GM12878 (cell line): ENCODE data around the gene CLBA1. TPM values are rescaled to one million over a fixed set of nuclear protein-coding genes. Genes with fewer than 3 reads are reported as not detected.

Experiments used
- ATAC-seq: fragments of 200-7000 bp; cut with Tn5 transposase; 3 replicates; pipeline ENCODE4 v1.9.1; 2020; ENCODE audit warnings: mild to moderate bottlenecking, moderate library complexity
- BruUV-seq: library from RNA; stranded (reverse); fragments of 400-500 nt; replicated peaks from 2 replicates; lab custom pipeline; 2021; lab: Mats Ljungman, UMichigan
- CTCF ChIA-PET: fragments of 300-600 bp; sonication (Branson Sonifier 250); formaldehyde crosslinking; extraction: SDS; loops from one replicate; lab custom pipeline; 2021; ENCODE audit warnings: inconsistent platforms; lab: Yijun Ruan, JAX
- POLR2A ChIA-PET: fragments of 350-600 bp; formaldehyde crosslinking; extraction: SDS; loops from one replicate; lab custom pipeline; 2021; ENCODE audit warnings: inconsistent platforms; lab: Charles Lee
- RAD21 ChIA-PET: fragments of 300-600 bp; sonication (Branson Sonifier 250); formaldehyde crosslinking; loops from one replicate; lab custom pipeline; 2023; ENCODE audit warnings: antibody characterized with exemption; ENCODE audit not compliant: unreplicated experiment; lab: Charles Lee
- SMC1A ChIA-PET: fragments of 300-600 bp; sonication (Branson Sonifier 250); formaldehyde crosslinking; loops from one replicate; lab custom pipeline; 2023; ENCODE audit not compliant: unreplicated experiment, uncharacterized antibody; lab: Charles Lee
- DNase-seq: peaks from one replicate; pipeline ENCODE4 v3.0.0-alpha.2; 2011; ENCODE audit warnings: low read depth, low spot score
- FAIRE-seq: peaks from 3 replicates; lab custom pipeline; 2011; peaks lifted over from hg19 to GRCh38; lab: Jason Lieb, UNC
- H2AFZ ChIP-seq: 2 replicates; pipeline ENCODE4 v1.6.0; 2011; ENCODE audit warnings: low read depth, low read length, control low read depth; ENCODE audit not compliant: control insufficient read depth
- H3K27ac ChIP-seq: 2 replicates; pipeline ENCODE4 v1.5.1; 2011; ENCODE audit warnings: control low read depth; ENCODE audit not compliant: control insufficient read depth, insufficient read depth
- H3K27me3 ChIP-seq, 2 experiments: replicated peaks in 1 of 2; 2 replicates each; pipeline versions ENCODE4 v1.6.0 to v1.6.1; 2011; ENCODE audit warnings: low read length in 1 of 2; ENCODE audit not compliant: control insufficient read depth in 2 of 2, insufficient read depth in 2 of 2
- H3K36me3 ChIP-seq, 2 experiments: 2 replicates each; pipeline ENCODE4 v1.5.1; 2011; ENCODE audit warnings: low read length in 1 of 2; ENCODE audit not compliant: control insufficient read depth in 2 of 2, insufficient read depth in 2 of 2
- H3K4me1 ChIP-seq: 2 replicates; pipeline ENCODE4 v1.6.1; 2011; ENCODE audit warnings: mild to moderate bottlenecking, low read length, moderate library complexity, mixed read lengths; ENCODE audit not compliant: control insufficient read depth, insufficient read depth
- H3K4me2 ChIP-seq: 2 replicates; pipeline ENCODE4 v1.6.0; 2011; ENCODE audit warnings: control low read depth; ENCODE audit not compliant: control insufficient read depth, insufficient read depth
- H3K4me3 ChIP-seq: fragments of 200-600 bp; sonication (generic); 2 replicates; pipeline ENCODE4 v1.5.1; 2016
- H3K79me2 ChIP-seq: 2 replicates; pipeline ENCODE4 v1.6.0; 2011; ENCODE audit warnings: low read length; ENCODE audit not compliant: control insufficient read depth, insufficient read depth
- H3K9ac ChIP-seq: 2 replicates; pipeline ENCODE4 v1.8.0; 2011; ENCODE audit warnings: low read length, control low read depth, mixed read lengths; ENCODE audit not compliant: control insufficient read depth, insufficient read depth
- H3K9me3 ChIP-seq: replicated peaks from 3 replicates; pipeline ENCODE4 v1.5.1; 2011; ENCODE audit warnings: mild to moderate bottlenecking, low read length; ENCODE audit not compliant: control insufficient read depth, insufficient read depth
- H4K20me1 ChIP-seq: 2 replicates; pipeline ENCODE4 v1.6.0; 2011; ENCODE audit not compliant: control insufficient read depth, insufficient read depth
- CEBPB ChIP-seq, 2 experiments: fragments of 150-350 bp in 1 of 2; IDR thresholded peaks; 2 replicates each; pipeline ENCODE4 v1.6.1; 2012 to 2014; ENCODE audit warnings: low read depth in 2 of 2, low read length in 2 of 2, borderline replicate concordance in 1 of 2, inconsistent platforms in 1 of 2
- IRF4 ChIP-seq: IDR thresholded peaks from 2 replicates; pipeline ENCODE4 v1.6.1; 2011; ENCODE audit warnings: low read depth, low read length
- KDM1A ChIP-seq: fragments of 200-600 bp; sonication (generic); IDR thresholded peaks from 2 replicates; pipeline ENCODE4 v1.6.1; 2016; ENCODE audit warnings: borderline replicate concordance
- POLR2A ChIP-seq: IDR thresholded peaks from 2 replicates; pipeline ENCODE4 v1.6.1; 2011; ENCODE audit warnings: low read depth, mild to moderate bottlenecking, low read length
- ZNF217 ChIP-seq: fragments of 450-650 bp; IDR thresholded peaks from 2 replicates; pipeline ENCODE4 v1.6.1; 2017; ENCODE audit warnings: antibody characterized with exemption, mild to moderate bottlenecking
- WGBS: methylation state at CpG from one replicate; pipeline ENCODE4 v1.1.6; 2016; ENCODE audit warnings: low lambda C conversion rate; ENCODE audit not compliant: insufficient replicate concordance, insufficient coverage; ENCODE audit errors: missing lambda C conversion rate; 5-methylcytosine and 5-hydroxymethylcytosine counted together
- in situ Hi-C: fragments of 300-500 bp; cut with MboI; formaldehyde crosslinking; loops from 9 replicates; pipeline ENCODE4 v1.14.3; 2018; ENCODE audit warnings: mixed read lengths
- intact Hi-C: fragments of 100-400 bp; cut with micrococcal nuclease; formaldehyde crosslinking; loops from one replicate; pipeline ENCODE4 v1.14.2; 2022; ENCODE audit not compliant: unreplicated experiment
- polyA plus RNA-seq, 11 experiments: library from polyadenylated mRNA; depleted of rRNA in 4 of 11; unstranded in 6 of 11; stranded (reverse) in 5 of 11; fragments of >200 nt; fragmentation: Nextera tagmentation in 4 of 11; fragmentation: Illumina TruSeq in 1 of 11; extraction: Ambion mirVana in 4 of 11; extraction: Trizol in 1 of 11; gene quantifications; 1 replicate in 1 of 11; 2 replicates in 10 of 11; pipeline versions ENCODE4 v1.2.1 to v1.2.3, GENCODE V29; 2011 to 2016; ENCODE audit warnings: inconsistent platforms in 2 of 11, missing spikeins in 2 of 11, low read depth in 1 of 11
- total RNA-seq, 4 experiments: library from RNA; depleted of rRNA in 3 of 4; stranded (reverse); fragments of >200 nt in 3 of 4; fragmentation: Illumina TruSeq in 1 of 4; extraction: Trizol in 1 of 4; gene quantifications; 2 replicates each; pipeline versions ENCODE4 v1.2.1 to v1.2.3, GENCODE V29; 2013 to 2021
- TF ChIP-seq, protein P1 (sequence below): fragments of 450-650 bp; IDR thresholded peaks from 2 replicates; pipeline ENCODE4 v1.6.1; 2017; ENCODE audit warnings: mild to moderate bottlenecking, moderate library complexity

The CLBA1 gene
- total and polyA plus RNA-seq, 10 of the 15 experiments (the other 5 are each of a cell fraction or from before 2014, with no cell fraction given), result 0.07 to 1.1 (median 0.62) TPM; not detected in 1

DNA sequence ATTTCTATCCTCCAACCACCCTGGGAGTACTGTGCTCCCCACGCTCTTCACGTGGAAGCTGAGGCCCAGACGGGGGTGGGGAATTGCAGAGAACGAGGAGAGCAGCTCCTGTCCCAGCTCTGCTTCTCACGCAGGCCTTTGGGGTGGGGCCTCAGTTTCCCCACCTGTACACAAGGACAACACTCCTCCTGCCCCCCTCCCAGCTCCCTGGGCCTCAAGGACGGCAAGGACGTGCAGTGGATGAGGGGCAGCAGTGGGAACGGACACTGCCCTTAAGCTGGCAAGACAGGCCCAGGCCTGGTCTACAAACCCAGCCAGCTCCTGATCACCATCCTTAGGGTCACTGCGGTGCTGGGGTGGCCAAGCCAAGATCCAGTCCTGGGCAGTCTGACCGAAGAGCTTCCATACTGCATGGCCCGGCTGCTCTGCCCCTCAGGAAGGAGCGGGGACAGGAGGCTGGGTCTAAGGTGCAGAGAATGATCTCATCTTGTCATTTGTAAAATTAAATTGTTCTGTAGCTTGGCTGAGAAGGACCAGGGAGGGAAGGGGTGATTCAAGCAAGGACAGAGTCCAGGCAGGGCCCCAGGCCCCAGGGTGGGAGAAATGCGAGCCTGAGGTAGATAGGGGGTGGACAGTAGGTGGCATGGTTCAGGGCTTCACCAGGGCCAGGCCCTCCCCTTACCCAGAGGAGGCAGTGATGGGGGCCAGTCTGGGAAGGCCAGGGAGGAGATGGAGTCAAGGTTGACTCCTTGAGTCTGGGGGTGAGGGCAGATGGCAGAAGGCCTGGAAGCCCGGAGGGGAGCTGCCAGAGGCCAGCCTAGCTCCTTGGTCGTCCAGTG, 1.3 kb upstream of the CLBA1 start:
- ATAC-seq, result no peak
- Histone ChIP-seq H3K4me3 (no peak overlapping the region), H2AFZ (no peak overlapping the region), H3K27me3 (no peaks in the 10 kb centered on the region; a peak in 1 of 4 replicates), H3K27ac (no peak overlapping the region), H3K4me2 (no peak overlapping the region), H3K4me1 (no peaks in the 10 kb centered on the region), H3K36me3 (no peaks in the 10 kb centered on the region), H3K79me2 (no peaks in the 10 kb centered on the region), H3K9ac (no peak overlapping the region), H4K20me1 (no peaks in the 10 kb centered on the region), H3K9me3 (no peaks in the 10 kb centered on the region)
- in situ Hi-C loops (loop anchor here (5.0 kb wide), 1 partner anchor 63 kb away; no protein-coding TSS in a partner anchor), intact Hi-C loops (no loop called here)
- DNase-seq, result no peak
- WGBS, result 69% methylated on average over 15 of the region's 15 CpGs
- SMC1A ChIA-PET, result interaction anchor here (0.7 to 1.4 kb wide), 3 partner anchors 9 to 1834 kb away, joined by 3 read pairs; no protein-coding TSS in a partner anchor
- RAD21 ChIA-PET, result interaction anchor here (1.8 to 3.0 kb wide), 3 partner anchors 34 to 61 kb away, joined by 4 to 15 read pairs (median 13); partner anchors contain the start of gene CDCA4
- CTCF ChIA-PET, result interaction anchor here (0.7 to 1.5 kb wide), 5 partner anchors 9 to 81 kb away, joined by 3 to 9 read pairs (median 5); partner anchors contain the start of gene GPR132
- TF ChIP-seq POLR2A, result no peak
- TF ChIP-seq IRF4, result no peak
- TF ChIP-seq, protein P1, sequence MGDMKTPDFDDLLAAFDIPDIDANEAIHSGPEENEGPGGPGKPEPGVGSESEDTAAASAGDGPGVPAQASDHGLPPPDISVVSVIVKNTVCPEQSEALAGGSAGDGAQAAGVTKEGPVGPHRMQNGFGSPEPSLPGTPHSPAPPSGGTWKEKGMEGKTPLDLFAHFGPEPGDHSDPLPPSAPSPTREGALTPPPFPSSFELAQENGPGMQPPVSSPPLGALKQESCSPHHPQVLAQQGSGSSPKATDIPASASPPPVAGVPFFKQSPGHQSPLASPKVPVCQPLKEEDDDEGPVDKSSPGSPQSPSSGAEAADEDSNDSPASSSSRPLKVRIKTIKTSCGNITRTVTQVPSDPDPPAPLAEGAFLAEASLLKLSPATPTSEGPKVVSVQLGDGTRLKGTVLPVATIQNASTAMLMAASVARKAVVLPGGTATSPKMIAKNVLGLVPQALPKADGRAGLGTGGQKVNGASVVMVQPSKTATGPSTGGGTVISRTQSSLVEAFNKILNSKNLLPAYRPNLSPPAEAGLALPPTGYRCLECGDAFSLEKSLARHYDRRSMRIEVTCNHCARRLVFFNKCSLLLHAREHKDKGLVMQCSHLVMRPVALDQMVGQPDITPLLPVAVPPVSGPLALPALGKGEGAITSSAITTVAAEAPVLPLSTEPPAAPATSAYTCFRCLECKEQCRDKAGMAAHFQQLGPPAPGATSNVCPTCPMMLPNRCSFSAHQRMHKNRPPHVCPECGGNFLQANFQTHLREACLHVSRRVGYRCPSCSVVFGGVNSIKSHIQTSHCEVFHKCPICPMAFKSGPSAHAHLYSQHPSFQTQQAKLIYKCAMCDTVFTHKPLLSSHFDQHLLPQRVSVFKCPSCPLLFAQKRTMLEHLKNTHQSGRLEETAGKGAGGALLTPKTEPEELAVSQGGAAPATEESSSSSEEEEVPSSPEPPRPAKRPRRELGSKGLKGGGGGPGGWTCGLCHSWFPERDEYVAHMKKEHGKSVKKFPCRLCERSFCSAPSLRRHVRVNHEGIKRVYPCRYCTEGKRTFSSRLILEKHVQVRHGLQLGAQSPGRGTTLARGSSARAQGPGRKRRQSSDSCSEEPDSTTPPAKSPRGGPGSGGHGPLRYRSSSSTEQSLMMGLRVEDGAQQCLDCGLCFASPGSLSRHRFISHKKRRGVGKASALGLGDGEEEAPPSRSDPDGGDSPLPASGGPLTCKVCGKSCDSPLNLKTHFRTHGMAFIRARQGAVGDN, result no peak
- TF ChIP-seq KDM1A, result no peak
- TF ChIP-seq CEBPB (IDR thresholded peaks at IDR 0.05; ENCODE audit: borderline replicate concordance in 1 of 2, low read depth in 2 of 2, low read length in 2 of 2), result no peak
- TF ChIP-seq ZNF217, result no peak
- no peak for FAIRE-seq
- BruUV-seq, result no TSS peak
- POLR2A ChIA-PET, result interaction anchor here (1.8 kb wide), 1 partner anchor 41 kb away, joined by 7 read pairs; no protein-coding TSS in a partner anchor
